Suppressor macrophage (primary cell): ENCODE measurements around the gene MBD5.
A peak's percentile ranks its signal among the peaks of the same experiment; 100 is the strongest.

Experiments used
- DNase-seq, 4 experiments: peaks; one replicate each; pipeline ENCODE4 v3.0.0-alpha.2; 2020 to 2022

The MBD5 gene

GRCh38 chr2:148306027-148306426 lies 285.1 kb downstream of the MBD5 start:
- DNase-seq: no peak

- no peak for DNase-seq
These were observed 296.7 kb downstream of the MBD5 start for GRCh38 chr2:148317598-148317997.

- peak in 2 of 4 experiments; percentile 23 to 34 for DNase-seq
These were observed 317.6 kb downstream of the MBD5 start for GRCh38 chr2:148338541-148338940.

GRCh38 chr2:148342086-148342485 lies 321.2 kb downstream of the MBD5 start:
- no peak for DNase-seq

- no peak for DNase-seq
These were observed 329.3 kb downstream of the MBD5 start for GRCh38 chr2:148350199-148350598.

GRCh38 chr2:148351437-148352143 lies 330.7 kb downstream of the MBD5 start:
- DNase-seq: no peak

GRCh38 chr2:148358375-148358774 lies 337.5 kb downstream of the MBD5 start:
- DNase-seq: no peak

- DNase-seq: no peak
These were observed 339.8 kb downstream of the MBD5 start for GRCh38 chr2:148360662-148361061.

- no peak for DNase-seq
These were observed 341.4 kb downstream of the MBD5 start for GRCh38 chr2:148362144-148362796.

GRCh38 chr2:148375214-148375613 lies 354.3 kb downstream of the MBD5 start:
- no peak for DNase-seq

- no peak for DNase-seq
These were observed 370.4 kb downstream of the MBD5 start for GRCh38 chr2:148391324-148391723.

GRCh38 chr2:148402786-148403185 lies 381.9 kb downstream of the MBD5 start:
- DNase-seq: no peak

- no peak for DNase-seq
These were observed 390.0 kb downstream of the MBD5 start for GRCh38 chr2:148410899-148411298.

- no peak for DNase-seq
These were observed 395.4 kb downstream of the MBD5 start for GRCh38 chr2:148416248-148416647.

GRCh38 chr2:148430101-148430500 lies 409.2 kb downstream of the MBD5 start:
- DNase-seq: peak in 2 of 4 experiments; percentile 14 to 33

GRCh38 chr2:148447877-148448276 lies 427.0 kb downstream of the MBD5 start:
- DNase-seq: no peak

- DNase-seq: no peak
These were observed 429.6 kb downstream of the MBD5 start for GRCh38 chr2:148450531-148450930.

- no peak for DNase-seq
These were observed 430.2 kb downstream of the MBD5 start for GRCh38 chr2:148451046-148451445.

GRCh38 chr2:148455791-148456190 lies 434.9 kb downstream of the MBD5 start:
- no peak for DNase-seq

- DNase-seq: no peak
These were observed 437.3 kb downstream of the MBD5 start for GRCh38 chr2:148458171-148458570.

- no peak for DNase-seq
These were observed 438.5 kb downstream of the MBD5 start for GRCh38 chr2:148459377-148459778.

- DNase-seq: no peak
These were observed 441.0 kb downstream of the MBD5 start for GRCh38 chr2:148461876-148462275.

- no peak for DNase-seq
These were observed 454.7 kb downstream of the MBD5 start for GRCh38 chr2:148475626-148476025.

GRCh38 chr2:148479398-148479797 lies 458.5 kb downstream of the MBD5 start:
- DNase-seq: no peak
